Sigmoid colon (tissue), 4 donors: ENCODE data around the gene IL1RAPL1.

Experiments
- EP300 ChIP-seq, 4 donors: sonication (generic); formaldehyde crosslinking; IDR thresholded peaks; one replicate each; pipeline ENCODE4 v1.6.1; 2017; ENCODE audit warnings: antibody characterized with exemption in 4 of 4
- POLR2AphosphoS5 ChIP-seq, 4 donors: sonication (generic); formaldehyde crosslinking; IDR thresholded peaks; one replicate each; pipeline ENCODE4 v1.6.1; 2017; ENCODE audit warnings: antibody characterized with exemption in 4 of 4

GRCh38 chrX:29787656-29788055 is 1200.4 kb downstream of the IL1RAPL1 start:
- no peak for TF ChIP-seq EP300 (IDR thresholded peaks at IDR 0.05)
- no peak for TF ChIP-seq POLR2AphosphoS5 (IDR thresholded peaks at IDR 0.05)
